Keratinocyte (primary cell): ENCODE results near the gene CD276. TPM values are rescaled to one million over a fixed set of nuclear protein-coding genes. Genes with fewer than 3 reads are reported as not detected.

Source experiments
- DNase-seq: peaks from one replicate; pipeline ENCODE4 v3.0.0-alpha.2; 2011; ENCODE audit warnings: low read depth, missing footprints, low spot score
- FAIRE-seq: peaks from 2 replicates; lab custom pipeline; 2011; peaks lifted over from hg19 to GRCh38; lab: Jason Lieb, UNC
- H2AFZ ChIP-seq: 2 replicates; pipeline ENCODE4 v1.6.0; 2012; ENCODE audit warnings: low read length, control low read depth, inconsistent platforms; ENCODE audit not compliant: control insufficient read depth
- H3K27ac ChIP-seq: 2 replicates; pipeline ENCODE4 v1.5.1; 2011; ENCODE audit warnings: low read length; ENCODE audit not compliant: control insufficient read depth, insufficient read depth
- H3K27me3 ChIP-seq: 3 replicates; pipeline ENCODE4 v1.6.0; 2011; ENCODE audit warnings: low read length; ENCODE audit not compliant: control insufficient read depth, insufficient read depth; ENCODE audit errors: extremely low read depth
- H3K36me3 ChIP-seq, 2 experiments: 2 replicates in 1 of 2; 3 replicates in 1 of 2; pipeline ENCODE4 v1.5.1; 2011; ENCODE audit warnings: low read length in 2 of 2, mild to moderate bottlenecking in 1 of 2; ENCODE audit not compliant: control insufficient read depth in 2 of 2, insufficient read depth in 2 of 2; ENCODE audit errors: extremely low read depth in 1 of 2
- H3K4me1 ChIP-seq: 3 replicates; pipeline ENCODE4 v1.5.1; 2011; ENCODE audit warnings: low read length; ENCODE audit not compliant: control insufficient read depth, insufficient read depth; ENCODE audit errors: extremely low read depth
- H3K4me2 ChIP-seq: 3 replicates; pipeline ENCODE4 v1.6.0; 2011; ENCODE audit warnings: low read depth, low read length; ENCODE audit not compliant: control insufficient read depth, insufficient read depth; ENCODE audit errors: extremely low read depth
- H3K4me3 ChIP-seq, 3 experiments: fragments of 200-600 bp in 1 of 3; sonication (generic) in 1 of 3; 2 replicates in 2 of 3; 3 replicates in 1 of 3; pipeline ENCODE4 v1.5.1; 2011 to 2016; ENCODE audit warnings: low read length in 3 of 3, mild to moderate bottlenecking in 3 of 3, control low read depth in 2 of 3, inconsistent platforms in 1 of 3, low read depth in 1 of 3, mixed read lengths in 1 of 3, mixed run types in 1 of 3, moderate library complexity in 1 of 3; ENCODE audit not compliant: control insufficient read depth in 2 of 3, insufficient read depth in 2 of 3; ENCODE audit errors: extremely low read depth in 1 of 3
- H3K79me2 ChIP-seq: 2 replicates; pipeline ENCODE4 v1.6.0; 2012; ENCODE audit warnings: low read length; ENCODE audit not compliant: control insufficient read depth, insufficient read depth
- H3K9ac ChIP-seq: 3 replicates; pipeline ENCODE4 v1.6.0; 2011; ENCODE audit warnings: low read length; ENCODE audit not compliant: control insufficient read depth, insufficient read depth; ENCODE audit errors: extremely low read depth
- H3K9me1 ChIP-seq: 3 replicates; pipeline ENCODE4 v1.6.0; 2011; ENCODE audit warnings: low read length; ENCODE audit not compliant: control insufficient read depth, insufficient read depth; ENCODE audit errors: extremely low read depth
- H3K9me3 ChIP-seq: 2 replicates; pipeline ENCODE4 v1.5.1; 2012; ENCODE audit warnings: low read depth, low read length; ENCODE audit not compliant: control insufficient read depth
- H4K20me1 ChIP-seq: 3 replicates; pipeline ENCODE4 v1.6.0; 2011; ENCODE audit warnings: low read length; ENCODE audit not compliant: control insufficient read depth, insufficient read depth; ENCODE audit errors: extremely low read depth
- CTCF ChIP-seq, 3 experiments: IDR thresholded peaks in 1 of 3; conservative IDR thresholded peaks in 1 of 3; optimal IDR thresholded peaks in 1 of 3; 2 replicates in 2 of 3; 3 replicates in 1 of 3; pipeline versions ENCODE3 to v1.5.1; 2011; ENCODE audit warnings: low read length in 3 of 3, mild to moderate bottlenecking in 3 of 3, moderate library complexity in 2 of 3, control low read depth in 1 of 3, inconsistent platforms in 1 of 3; ENCODE audit not compliant: insufficient read depth in 2 of 3; ENCODE audit errors: extremely low read depth in 1 of 3
- EZH2 ChIP-seq: IDR thresholded peaks from one replicate; pipeline ENCODE4 v1.6.1; 2012; ENCODE audit warnings: inconsistent platforms, mild to moderate bottlenecking, low read length, moderate library complexity
- dilution Hi-C: fragments of 300-500 bp; cut with MboI; formaldehyde crosslinking; loops from one replicate; pipeline ENCODE4 v1.7.0; 2020; ENCODE audit warnings: low sequenced_read_pairs; ENCODE audit not compliant: extremely low pct_ligation_motif_present
- polyA plus RNA-seq, 5 experiments: library from polyadenylated mRNA; depleted of rRNA in 3 of 5; stranded (reverse) in 3 of 5; stranded (forward) in 1 of 5; unstranded in 1 of 5; fragments of >200 nt; gene quantifications; 1 replicate in 1 of 5; 2 replicates in 3 of 5; 3 replicates in 1 of 5; pipeline versions ENCODE4 v1.2.1 to v1.2.3, GENCODE V29; 2011 to 2012; ENCODE audit warnings: missing spikeins in 2 of 5, low read depth in 1 of 5, low replicate concordance in 1 of 5

The CD276 gene
- polyA plus RNA-seq, 1 donor (not counting 4 experiments of a cell fraction or from before 2014, with no cell fraction given): 62.9 TPM

DNA sequence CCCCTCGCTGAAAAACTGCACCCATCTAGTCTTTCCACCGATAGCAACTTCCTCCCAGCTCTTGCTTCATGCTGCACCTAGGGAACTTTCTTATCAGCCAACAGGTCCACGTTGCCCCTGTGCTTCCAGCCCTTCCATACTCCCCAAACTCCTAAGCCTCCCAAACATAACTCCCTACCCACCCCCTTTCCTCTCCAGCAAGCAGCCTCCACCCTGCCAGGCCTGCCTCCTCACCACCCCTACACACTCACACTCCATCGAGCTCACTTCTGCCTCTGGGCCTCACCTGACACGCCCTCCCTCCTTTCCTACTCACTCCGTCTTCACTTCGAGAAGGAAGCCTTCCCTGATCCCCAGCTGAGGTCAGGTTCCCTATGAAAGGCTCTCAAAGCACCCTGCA is 60.9 kb downstream of the CD276 start:
- FAIRE-seq (no peak), DNase-seq (no peak)
- no peaks in the 10 kb centered on the region for H4K20me1 ChIP-seq
- H3K4me3 ChIP-seq: no peak overlapping the region
- no peak overlapping the region for H3K9ac ChIP-seq
- no peaks in the 10 kb centered on the region for H3K79me2 ChIP-seq
- dilution Hi-C loops: no loop called here
- no peak overlapping the region for H3K4me2 ChIP-seq
- no peaks in the 10 kb centered on the region for H3K9me1 ChIP-seq
- H3K36me3 ChIP-seq: no peaks in the 10 kb centered on the region
- no peak for TF ChIP-seq EZH2
- no peak for TF ChIP-seq CTCF (optimal IDR thresholded peaks at IDR 0.05 in 1 of 3, IDR thresholded peaks at IDR 0.05 in 1 of 3, conservative IDR thresholded peaks at IDR 0.05 in 1 of 3; ENCODE audit: extremely low read depth in 1 of 3, insufficient read depth in 2 of 3, low read length in 3 of 3)
- H3K4me1 ChIP-seq: no peaks in the 10 kb centered on the region
- H3K27ac ChIP-seq: no peak overlapping the region
- no peak overlapping the region for H2AFZ ChIP-seq
- H3K27me3 ChIP-seq: peaks cover 19% of the 10 kb centered on the region
- H3K9me3 ChIP-seq: no peaks in the 10 kb centered on the region

GRCh38 chr15:73746261-73746660 is 62.1 kb downstream of the CD276 start:
- no peaks in the 10 kb centered on the region for H3K9me3 ChIP-seq
- H3K4me3 ChIP-seq: no peak overlapping the region
- H3K9me1 ChIP-seq: no peaks in the 10 kb centered on the region
- no peak overlapping the region for H3K4me2 ChIP-seq
- H3K79me2 ChIP-seq: no peaks in the 10 kb centered on the region
- dilution Hi-C loops: no loop called here
- no peaks in the 10 kb centered on the region for H3K4me1 ChIP-seq
- H3K9ac ChIP-seq: no peak overlapping the region
- DNase-seq (no peak), FAIRE-seq (no peak)
- no peak for TF ChIP-seq EZH2
- TF ChIP-seq CTCF (optimal IDR thresholded peaks at IDR 0.05 in 1 of 3, IDR thresholded peaks at IDR 0.05 in 1 of 3, conservative IDR thresholded peaks at IDR 0.05 in 1 of 3; ENCODE audit: extremely low read depth in 1 of 3, insufficient read depth in 2 of 3, low read length in 3 of 3): no peak
- no peak overlapping the region for H2AFZ ChIP-seq
- peaks cover 31% of the 10 kb centered on the region for H3K27me3 ChIP-seq
- H3K36me3 ChIP-seq: no peaks in the 10 kb centered on the region
- H3K27ac ChIP-seq: no peak overlapping the region
- H4K20me1 ChIP-seq: no peaks in the 10 kb centered on the region
